Mucosa of descending colon (tissue), 3 donors: Measurements from ENCODE around the gene TTC7B. TPM values are rescaled to one million over a fixed set of nuclear protein-coding genes. Genes with fewer than 3 reads are reported as not detected.

Source experiments
- ATAC-seq: fragments of 200-7000 bp; cut with Tn5 transposase; one replicate; pipeline ENCODE4 v1.9.1; 2020; ENCODE audit warnings: mild to moderate bottlenecking, moderate library complexity
- DNase-seq, 3 donors: peaks; one replicate each; pipeline ENCODE4 v3.0.0-alpha.2; 2020
- H3K36me3 ChIP-seq: fragments of 200-600 bp; one replicate; pipeline ENCODE4 v1.8.0; 2021; ENCODE audit warnings: low read depth, mild to moderate bottlenecking
- H3K4me1 ChIP-seq: fragments of 200-600 bp; one replicate; pipeline ENCODE4 v1.8.0; 2021; ENCODE audit warnings: low read depth, mild to moderate bottlenecking
- H3K4me3 ChIP-seq: fragments of 200-600 bp; one replicate; pipeline ENCODE4 v1.8.0; 2021; ENCODE audit warnings: mild to moderate bottlenecking
- H3K9me3 ChIP-seq: fragments of 200-600 bp; one replicate; pipeline ENCODE4 v1.8.0; 2021; ENCODE audit warnings: mild to moderate bottlenecking
- intact Hi-C, 2 donors: fragments of 100-400 bp; cut with DNase I in 1 of 2; cut with micrococcal nuclease in 1 of 2; formaldehyde crosslinking; loops; one replicate each; pipeline versions ENCODE4 v1.11.0 to v1.11.1; 2022; cut with DNase I, micrococcal nuclease
- total RNA-seq, 3 donors: library from RNA; stranded (reverse); fragmentation: NEBNext Ultra II Directional in 2 of 3; extraction: Animal tissue kit (Norgen Biotek cat#: 25700) in 2 of 3; gene quantifications; one replicate each; pipeline versions ENCODE4 v1.2.1 to v1.2.4, GENCODE V29; 2021 to 2023
- TF ChIP-seq, protein P1 (sequence below): fragments of 200-600 bp; IDR thresholded peaks from one replicate; pipeline ENCODE4 v1.8.0; 2022; ENCODE audit warnings: antibody characterized with exemption, mild to moderate bottlenecking
- donor health status: DM: no; HTN: no; CAD: no; lungs with moderate emphysema.
- donor health status: DM: no; HTN: no; CAD: no.
- donor health status: DM: no; HTN: yes; CAD: no.

Gene TTC7B
- total RNA-seq, 3 donors from 2014 or later: 6.0 to 72.8 (median 10.0) TPM

DNA sequence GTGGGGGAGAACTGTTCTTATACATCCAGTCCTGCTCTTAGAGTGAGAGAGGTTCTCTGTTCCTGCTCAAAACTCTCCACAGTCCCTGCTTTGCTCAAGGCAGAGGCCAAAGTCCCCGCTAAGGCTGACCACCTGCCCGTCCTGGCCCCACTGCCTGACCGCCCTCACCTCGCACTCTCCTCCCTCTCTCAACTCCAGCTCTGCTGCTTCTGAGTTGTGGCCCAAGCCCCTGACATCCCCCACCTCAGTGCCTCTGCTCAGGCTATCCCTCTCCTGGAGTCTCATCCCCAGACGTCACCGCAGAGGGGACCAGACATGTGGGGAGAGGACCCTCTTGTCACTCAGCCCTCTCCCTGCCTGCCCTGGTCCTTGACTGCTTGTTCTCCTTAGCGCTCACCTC, 308.8 kb downstream of the TTC7B start:
- Histone ChIP-seq H3K4me3 (no peak overlapping the region), H3K4me1 (peaks cover 23% of the 10 kb centered on the region), H3K9me3 (no peaks in the 10 kb centered on the region), H3K36me3 (no peaks in the 10 kb centered on the region)
- intact Hi-C loops: no loop called here
- TF ChIP-seq, protein P1, sequence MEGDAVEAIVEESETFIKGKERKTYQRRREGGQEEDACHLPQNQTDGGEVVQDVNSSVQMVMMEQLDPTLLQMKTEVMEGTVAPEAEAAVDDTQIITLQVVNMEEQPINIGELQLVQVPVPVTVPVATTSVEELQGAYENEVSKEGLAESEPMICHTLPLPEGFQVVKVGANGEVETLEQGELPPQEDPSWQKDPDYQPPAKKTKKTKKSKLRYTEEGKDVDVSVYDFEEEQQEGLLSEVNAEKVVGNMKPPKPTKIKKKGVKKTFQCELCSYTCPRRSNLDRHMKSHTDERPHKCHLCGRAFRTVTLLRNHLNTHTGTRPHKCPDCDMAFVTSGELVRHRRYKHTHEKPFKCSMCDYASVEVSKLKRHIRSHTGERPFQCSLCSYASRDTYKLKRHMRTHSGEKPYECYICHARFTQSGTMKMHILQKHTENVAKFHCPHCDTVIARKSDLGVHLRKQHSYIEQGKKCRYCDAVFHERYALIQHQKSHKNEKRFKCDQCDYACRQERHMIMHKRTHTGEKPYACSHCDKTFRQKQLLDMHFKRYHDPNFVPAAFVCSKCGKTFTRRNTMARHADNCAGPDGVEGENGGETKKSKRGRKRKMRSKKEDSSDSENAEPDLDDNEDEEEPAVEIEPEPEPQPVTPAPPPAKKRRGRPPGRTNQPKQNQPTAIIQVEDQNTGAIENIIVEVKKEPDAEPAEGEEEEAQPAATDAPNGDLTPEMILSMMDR: no peak
- ATAC-seq (no peak), DNase-seq (no peak)

DNA sequence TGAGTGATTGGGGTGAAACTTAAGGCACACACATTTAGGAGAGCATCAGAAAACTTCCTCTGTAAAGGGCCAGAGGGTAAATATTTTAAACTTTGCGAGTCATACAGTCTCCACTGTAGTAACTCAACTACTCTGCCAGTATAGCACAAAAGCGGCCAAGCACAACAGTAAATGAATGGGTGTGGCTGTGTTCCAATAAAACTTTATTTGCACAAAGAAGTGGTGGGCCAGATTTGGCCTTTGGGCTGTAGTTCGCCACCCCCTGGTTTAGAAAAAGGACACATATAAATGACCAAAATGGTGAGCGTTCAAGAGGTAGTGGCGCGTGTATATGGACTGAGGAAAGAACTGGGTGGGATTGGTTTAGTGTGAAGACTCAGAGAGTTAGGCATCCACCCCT, 309.5 kb downstream of the TTC7B start:
- Histone ChIP-seq H3K9me3 (no peaks in the 10 kb centered on the region), H3K36me3 (no peaks in the 10 kb centered on the region), H3K4me3 (no peak overlapping the region), H3K4me1 (peaks cover 19% of the 10 kb centered on the region)
- DNase-seq: no peak
- ATAC-seq: no peak
- intact Hi-C loops: no loop called here
- TF ChIP-seq, protein P1: no peak

- Histone ChIP-seq H3K9me3 (no peaks in the 10 kb centered on the region), H3K4me1 (peaks cover 16% of the 10 kb centered on the region), H3K36me3 (no peaks in the 10 kb centered on the region), H3K4me3 (no peak overlapping the region)
- DNase-seq (no peak), ATAC-seq (no peak)
- intact Hi-C loops: no loop called here
- TF ChIP-seq, protein P1: no peak
These were observed 310.7 kb downstream of the TTC7B start for GRCh38 chr14:90505531-90505930.

- H3K9me3 ChIP-seq: no peaks in the 10 kb centered on the region
- intact Hi-C loops: no loop called here
- DNase-seq (no peak), ATAC-seq (no peak)
- TF ChIP-seq, protein P1: no peak
- no peaks in the 10 kb centered on the region for H3K36me3 ChIP-seq
- H3K4me3 ChIP-seq: no peak overlapping the region
- H3K4me1 ChIP-seq: peaks cover 7% of the 10 kb centered on the region
These were observed 311.6 kb downstream of the TTC7B start for GRCh38 chr14:90504643-90505042.

DNA sequence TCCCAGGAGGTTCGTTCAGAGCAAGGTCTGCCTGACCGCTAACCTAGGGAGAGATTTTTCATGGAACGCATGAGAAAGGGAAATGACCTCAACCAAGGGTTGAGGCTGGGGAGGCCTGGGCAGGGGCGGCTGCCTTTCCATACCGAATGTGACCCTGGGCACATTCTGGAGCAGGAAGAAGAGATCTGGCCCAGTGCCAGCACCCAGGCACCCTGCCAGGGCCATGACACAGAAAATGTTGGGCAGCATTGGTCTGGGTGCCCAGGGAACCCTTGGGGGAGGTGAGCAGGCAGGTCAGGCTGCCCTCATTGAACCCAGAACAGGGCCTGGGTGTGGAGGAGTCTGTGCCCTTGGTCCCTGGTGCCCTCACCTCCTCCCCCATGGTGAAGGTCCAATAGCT, 312.6 kb downstream of the TTC7B start:
- DNase-seq (peak in 2 of 3 donors; percentile 53 to 69), ATAC-seq (peak; percentile 52)
- Histone ChIP-seq H3K4me3 (no peak overlapping the region), H3K9me3 (no peaks in the 10 kb centered on the region), H3K36me3 (no peaks in the 10 kb centered on the region), H3K4me1 (no peaks in the 10 kb centered on the region)
- intact Hi-C loops: no loop called here
- TF ChIP-seq, protein P1: no peak

DNA sequence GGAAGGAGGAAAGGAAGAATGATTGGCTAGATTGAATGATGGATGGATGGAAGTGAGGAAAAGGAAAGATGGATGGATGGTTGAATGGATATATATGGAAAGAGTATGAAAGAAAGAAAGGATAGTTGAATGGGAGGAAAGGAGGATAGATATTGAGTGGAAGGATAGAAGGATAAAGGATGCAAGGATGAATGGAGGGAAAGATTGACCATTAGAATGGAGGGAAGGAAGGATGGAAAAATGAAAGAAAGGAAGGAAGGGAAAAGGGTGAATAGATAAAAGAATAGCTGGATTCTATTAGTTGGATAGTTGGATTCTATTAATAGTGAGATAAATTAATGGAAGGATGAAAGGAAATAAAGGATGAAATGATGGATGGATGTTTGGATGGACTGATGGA, 313.5 kb downstream of the TTC7B start:
- no peak for DNase-seq
- intact Hi-C loops: no loop called here
- Histone ChIP-seq H3K4me3 (no peak overlapping the region), H3K9me3 (no peaks in the 10 kb centered on the region), H3K4me1 (no peaks in the 10 kb centered on the region), H3K36me3 (no peaks in the 10 kb centered on the region)
- no peak for ATAC-seq
- TF ChIP-seq, protein P1: no peak
